NCI-H146 (cell line): ENCODE measurements around the gene CLEC18B.
A peak's percentile ranks its signal among the peaks of the same experiment; 100 is the strongest.
"Not testable (repeated sequence)": the region's sequence is repeated elsewhere in the genome, so short reads cannot be mapped to it uniquely, and the experiment has no call there.

Experiments
- DNase-seq: peaks from one replicate; lab custom pipeline; 2025; lab: John Stamatoyannopoulos, UW

CLEC18B gene

DNA sequence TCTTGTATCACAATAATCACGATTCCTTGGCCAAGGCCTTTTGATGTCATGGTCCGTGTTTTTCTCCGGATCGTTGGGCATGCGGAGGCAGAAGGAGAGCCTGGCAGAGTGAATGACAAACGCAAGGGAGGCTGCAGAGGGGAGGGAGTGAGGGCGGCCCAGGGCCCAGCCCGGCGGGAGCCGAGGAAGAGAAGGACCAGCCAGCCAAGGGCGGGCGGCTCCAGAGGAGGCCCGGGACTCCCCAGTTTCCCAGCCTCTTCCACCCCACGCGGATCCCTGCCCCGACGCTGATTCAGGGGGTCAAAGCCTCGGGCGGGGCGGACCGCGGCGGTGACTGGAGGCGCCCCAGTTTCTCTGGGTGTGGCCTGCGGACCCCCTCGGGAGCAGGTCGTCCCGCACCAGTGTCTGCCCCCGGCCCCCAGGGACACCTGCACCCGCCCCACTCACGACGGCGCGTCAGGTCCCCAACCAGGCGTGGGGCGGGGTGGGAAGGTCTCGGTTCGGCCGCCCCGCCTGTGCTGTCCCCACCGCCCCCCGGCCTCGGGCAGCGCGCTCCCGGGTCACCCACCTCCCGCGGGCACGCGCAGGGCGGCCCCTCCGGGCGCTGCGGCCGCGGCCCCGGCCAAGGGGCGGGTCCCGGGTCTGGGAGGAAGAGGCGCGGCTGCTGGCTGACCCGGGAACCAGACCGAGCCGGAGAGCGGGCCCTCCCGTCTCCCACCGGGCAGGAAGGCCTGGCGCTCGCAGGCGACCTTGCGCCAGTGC is 14.5 kb downstream of the CLEC18B start:
- DNase-seq: not testable (repeated sequence)

DNA sequence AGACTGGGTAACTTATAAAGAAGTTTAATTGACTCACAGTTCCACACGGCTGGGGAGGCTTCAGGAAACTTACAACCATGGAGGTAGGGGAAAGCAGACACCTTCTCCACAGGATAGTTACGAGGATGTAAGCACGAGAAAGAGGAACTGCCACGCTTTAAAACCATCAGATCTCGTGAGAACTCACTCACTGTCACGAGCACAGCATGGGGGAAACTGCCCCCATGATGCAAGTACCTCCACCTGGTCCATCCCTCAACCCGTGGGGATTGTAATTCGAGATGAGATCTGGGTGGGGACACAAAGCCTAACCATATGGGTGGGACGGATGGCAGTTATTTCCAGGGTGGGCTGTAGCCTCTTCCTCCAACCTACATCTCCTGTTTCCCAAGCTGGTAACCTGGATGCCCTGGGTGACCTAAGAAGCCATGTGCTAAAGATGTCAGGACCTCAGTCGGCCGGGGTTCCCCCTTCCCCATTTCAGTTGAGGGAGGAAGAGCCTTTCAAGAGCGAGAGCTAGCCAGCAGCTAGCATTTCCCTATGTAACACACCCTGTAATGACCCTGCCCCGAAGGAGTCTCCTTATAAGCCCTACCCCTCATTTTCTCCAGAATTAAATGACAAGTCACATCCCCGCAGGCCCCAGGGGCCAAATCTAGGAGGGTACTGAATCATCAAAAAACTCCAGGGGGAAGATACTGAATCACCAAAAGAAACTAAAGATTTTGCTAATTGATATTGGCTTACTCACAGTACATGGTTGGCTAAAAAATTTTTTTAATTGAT is 16.9 kb downstream of the CLEC18B start:
- not testable (repeated sequence) for DNase-seq

DNA sequence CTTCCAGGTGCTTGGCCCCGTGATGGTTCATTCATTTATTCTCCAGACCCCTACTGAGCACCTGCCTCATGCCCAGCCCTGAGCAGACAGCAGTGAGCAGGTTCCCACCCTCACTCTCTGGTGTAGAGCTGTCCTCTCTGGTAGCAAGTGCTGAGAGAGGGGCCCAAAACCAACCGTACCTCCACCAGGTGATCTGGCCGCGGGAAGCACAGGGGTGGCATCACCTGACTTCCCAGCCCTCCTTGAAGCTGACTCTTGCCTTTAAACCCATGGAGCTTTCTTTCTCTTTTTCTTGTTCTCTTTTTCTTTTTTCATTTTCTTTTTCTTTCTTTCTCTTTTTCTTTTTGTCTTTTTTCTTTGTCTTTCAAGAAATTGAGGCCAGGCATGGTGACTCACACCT is 21.0 kb downstream of the CLEC18B start:
- DNase-seq: not testable (repeated sequence)

DNA sequence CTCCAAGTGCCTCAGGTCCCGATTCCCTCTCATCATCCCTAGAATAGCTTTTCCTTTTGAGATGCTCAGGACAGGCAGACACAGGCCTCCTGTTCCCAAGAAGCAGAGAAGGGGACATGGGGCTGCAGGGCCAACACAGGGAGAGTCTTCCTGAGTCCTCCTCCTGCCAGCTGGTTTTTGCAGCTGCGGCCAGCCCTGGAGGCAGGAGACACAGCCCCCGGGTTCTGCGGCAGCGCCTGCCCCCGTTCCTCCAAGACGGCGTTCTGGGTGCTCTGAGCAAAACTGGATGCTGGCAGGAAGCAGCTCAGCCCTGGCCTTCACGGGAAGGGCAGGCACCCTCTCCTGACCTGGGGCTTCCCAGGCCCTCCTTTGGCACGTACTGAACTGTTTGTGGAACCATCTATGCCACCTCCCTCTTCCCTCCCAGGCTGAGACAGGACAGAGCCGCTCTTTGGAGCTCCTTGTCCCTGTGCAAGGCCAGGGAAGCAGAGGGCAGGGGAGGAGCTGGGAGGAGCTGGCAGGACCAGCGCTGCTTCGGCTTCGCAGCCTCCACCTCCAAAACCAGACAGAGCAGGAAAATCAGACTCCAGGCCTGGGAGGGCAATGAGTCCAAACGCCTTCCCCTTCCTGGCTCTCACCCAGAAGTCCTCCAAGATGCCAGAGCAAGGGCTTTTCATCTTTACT is 22.9 kb downstream of the CLEC18B start:
- DNase-seq: not testable (repeated sequence)

DNA sequence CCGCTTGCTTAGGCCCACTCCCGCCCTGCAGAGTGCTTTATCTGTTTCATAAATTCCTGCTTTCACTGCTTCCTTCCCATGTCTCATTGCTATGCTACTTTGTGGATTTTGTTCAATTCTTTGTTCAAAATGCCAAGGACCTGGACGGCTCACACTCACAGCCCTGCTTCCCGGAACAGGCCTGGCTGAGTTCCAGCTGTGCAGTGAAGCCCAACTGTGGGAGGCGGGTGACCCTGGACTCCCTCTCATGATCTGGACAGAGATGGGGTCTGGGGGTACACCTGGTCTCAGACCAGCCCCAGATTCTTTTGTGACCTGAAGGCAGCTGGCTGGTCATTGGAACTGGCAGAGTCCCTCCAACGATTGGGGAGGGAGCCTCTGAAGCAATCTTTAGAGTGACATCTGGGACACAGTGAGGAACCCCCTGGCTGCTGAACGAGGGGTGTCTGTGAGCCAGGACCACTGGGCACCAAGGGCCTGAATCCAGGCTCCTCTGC is 24.7 kb downstream of the CLEC18B start:
- DNase-seq: not testable (repeated sequence)

DNA sequence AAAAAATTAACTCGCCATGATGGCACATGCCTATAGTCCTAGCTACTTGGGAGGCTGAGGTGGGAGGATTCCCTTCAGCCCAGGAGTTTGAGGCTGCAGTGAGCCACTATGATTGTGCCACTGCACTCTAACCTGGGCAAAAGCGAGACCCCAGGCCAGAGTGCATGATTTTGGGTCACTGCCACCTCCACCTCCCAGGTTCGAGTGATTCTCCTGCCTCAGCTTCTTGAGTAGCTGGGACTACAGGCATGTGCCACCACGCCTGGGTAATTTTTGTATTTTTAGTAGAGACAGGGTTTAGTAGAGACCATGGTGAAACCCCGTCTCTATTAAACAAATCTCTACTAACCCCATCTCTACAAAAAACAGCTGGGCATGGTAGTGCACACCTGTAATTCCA is 26.7 kb downstream of the CLEC18B start:
- DNase-seq: not testable (repeated sequence)

DNA sequence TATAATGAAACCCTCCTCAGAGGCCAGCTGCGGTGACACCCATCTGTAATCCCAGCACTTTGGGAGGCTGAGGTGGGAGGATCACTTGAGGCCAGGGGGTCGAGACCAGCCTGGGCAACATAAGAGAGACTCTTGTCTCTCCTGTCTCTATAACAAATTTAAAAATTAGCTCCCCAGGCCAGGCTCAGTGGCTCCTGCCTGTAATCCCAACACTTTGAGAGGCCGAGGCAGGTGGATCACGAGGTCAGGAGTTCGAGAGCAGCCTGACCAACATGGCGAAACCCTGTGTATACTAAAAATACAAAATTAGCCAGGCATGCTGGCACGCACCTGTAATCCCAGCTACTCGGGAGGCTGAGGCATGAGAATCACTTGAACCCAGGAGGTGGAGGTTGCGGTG is 27.1 kb downstream of the CLEC18B start:
- DNase-seq: not testable (repeated sequence)

DNA sequence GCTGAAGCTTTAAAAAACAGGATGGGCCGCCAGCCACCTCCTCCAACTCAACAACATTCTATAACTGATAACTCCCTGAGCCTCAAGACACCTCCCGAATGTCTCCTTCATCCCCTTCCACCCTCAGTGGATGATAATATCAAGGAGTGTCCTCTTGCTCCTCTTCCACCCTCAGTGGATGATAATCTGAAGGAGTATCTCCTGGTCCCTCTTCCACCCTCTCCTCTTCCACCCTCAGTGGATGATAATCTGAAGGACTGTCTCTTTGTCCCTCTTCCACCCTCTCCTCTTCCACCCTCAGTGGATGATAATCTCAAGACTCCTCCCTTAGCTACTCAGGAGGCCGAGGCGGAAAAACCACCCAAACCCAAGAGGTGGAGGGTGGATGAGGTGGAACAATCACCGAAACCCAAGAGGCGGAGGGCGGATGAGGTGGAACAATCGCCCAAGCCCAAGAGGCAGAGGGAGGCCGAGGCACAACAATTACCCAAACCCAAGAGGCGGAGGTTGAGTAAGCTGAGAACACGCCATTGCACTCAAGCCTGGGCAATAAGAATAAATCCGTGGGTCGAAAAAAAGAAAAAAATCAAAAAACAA is 29.7 kb downstream of the CLEC18B start:
- DNase-seq: not testable (repeated sequence)

DNA sequence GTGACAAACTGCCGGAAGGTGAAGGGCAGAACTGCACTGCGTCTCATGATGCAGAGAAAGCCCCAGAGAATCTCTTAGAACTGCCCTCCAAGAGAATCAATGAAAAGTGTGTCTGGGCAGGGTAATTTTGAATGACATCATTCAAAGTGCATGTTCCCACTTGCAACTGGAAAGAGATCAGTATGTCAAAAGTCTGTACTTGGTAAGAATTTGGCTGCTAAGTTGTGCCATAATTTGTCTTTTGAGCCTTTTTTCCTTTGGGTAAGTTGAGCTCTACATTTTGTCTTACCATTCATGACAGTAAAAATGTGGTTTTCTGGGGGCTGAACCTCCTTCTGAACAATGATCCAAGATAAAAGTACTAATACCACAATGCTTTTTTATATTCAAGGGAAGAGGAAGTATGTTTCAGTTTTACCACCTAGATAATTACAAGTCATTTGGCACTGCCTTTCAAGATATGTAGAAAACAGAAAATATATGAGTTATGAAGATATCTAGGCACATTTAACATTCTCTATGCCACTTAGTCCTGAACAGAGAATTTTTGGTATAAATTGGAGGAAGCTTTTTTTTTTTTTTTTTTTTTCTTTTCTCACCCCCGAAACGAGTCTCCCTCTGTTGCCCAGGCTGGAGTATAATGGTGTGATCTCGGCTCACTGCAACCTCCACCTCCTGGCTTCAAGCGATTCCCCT is 38.8 kb downstream of the CLEC18B start:
- DNase-seq: not testable (repeated sequence)

DNA sequence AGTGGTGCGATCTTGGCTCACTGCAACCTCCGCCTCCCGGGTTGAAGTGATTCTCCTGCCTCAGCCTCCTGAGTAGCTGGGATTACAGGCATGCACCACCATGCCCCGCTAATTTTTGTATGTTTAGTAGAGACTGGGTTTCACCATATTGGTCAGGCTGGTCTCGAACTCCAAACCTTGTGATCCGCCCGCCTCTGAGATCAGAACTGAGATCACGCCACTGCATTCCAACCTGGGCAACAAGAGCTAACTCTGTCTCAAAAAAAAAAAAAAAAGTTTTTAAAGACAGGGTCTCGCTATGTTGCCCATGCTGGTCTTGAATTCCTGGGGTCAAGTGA is 47.5 kb downstream of the CLEC18B start:
- not testable (repeated sequence) for DNase-seq

DNA sequence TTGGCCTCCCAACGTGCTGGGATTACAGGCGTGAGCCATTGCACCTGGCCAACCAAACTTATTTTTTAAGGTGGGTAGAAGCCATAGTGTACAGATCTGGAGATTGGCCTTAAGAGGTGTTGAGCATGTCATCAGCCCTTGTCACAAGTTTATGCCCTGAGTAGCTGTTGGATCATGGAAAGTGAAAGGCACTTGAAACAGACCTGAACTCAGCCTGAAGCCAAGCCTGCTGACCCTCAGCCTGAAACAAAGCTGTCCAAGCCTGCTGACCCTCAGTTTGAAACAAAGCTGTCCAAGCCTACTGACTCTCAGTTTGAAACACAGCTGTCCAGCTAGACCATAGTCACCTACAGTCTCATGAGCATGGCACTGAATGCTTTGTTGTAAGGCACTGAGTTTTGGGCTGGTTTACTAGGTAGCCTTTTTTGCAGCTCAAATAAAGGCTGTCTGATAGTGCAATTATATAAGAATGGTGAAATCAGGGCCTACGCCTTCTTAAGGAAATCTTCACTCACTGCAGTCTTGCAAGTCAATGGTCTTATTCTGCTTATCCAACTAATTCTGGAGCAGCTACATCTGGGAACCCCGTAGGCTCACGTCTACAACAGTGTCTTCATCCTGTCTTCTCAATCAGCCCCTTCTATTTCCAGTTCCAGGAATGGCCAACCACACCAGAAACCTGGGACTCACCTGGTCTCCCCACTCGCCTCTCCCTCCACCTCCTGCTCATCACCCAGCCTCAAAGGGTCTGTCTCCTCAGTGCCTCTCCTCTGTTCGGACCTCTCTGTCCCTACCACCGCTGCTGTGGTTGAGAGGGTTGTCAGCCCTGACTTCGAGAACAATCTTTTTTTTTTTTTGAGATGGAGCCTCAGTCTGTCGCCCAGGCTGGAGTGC is 48.1 kb downstream of the CLEC18B start:
- no peak for DNase-seq

DNA sequence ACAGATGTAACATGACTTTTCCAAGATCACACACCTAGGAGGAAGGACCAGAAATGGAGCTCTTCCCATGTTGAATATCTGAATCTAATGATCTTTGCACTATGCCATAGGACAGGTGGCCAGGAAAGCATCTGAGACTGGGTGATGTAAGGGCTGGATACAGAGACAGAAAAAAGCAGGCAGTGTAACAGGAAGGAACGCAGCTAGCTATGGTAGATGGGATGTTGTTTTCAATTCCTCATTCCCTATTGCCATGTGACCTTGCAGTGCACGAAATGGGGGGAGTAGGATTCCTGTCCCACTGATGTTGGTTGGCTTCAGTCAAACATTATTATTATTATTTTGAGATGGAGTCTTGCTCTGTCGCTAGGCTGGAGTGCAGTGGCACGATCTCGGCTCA is 48.9 kb downstream of the CLEC18B start:
- DNase-seq: no peak

DNA sequence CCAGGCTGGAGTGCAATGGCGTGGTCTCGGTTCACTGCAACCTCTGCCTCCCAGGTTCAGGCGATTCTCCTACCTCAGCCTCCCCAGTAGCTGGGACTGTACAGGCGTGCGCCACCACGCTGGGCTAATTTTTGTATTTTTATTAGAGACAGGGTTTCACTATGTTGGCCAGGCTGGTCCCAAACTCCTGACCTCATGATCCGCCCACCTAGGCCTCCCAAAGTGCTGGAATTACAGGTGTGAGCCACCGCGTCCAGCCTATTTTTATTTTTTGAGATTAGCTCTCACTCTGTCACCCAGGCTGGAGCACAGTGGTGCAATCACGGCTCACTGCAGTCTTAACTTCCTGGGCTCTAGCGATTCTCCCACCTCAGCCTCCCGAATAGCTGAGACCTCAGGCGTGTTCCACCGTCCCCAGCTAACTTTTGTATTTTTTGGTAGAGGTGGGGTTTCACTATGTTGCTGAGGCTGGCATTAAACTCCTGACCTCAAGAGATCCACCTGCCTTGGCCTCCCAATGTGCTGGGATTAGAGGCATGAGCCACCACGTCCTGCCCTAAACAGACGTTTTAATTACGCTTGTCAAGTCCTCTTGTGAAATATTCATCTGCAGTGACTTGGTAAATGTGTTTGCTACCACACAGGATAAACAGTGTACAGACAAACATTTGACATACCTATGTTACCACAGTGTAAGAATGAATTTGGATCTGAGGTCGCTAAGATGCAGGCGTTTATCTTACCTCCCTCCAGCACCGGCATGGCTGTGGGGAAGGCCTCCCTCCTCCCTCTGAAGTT is 50.7 kb downstream of the CLEC18B start:
- not testable (repeated sequence) for DNase-seq

DNA sequence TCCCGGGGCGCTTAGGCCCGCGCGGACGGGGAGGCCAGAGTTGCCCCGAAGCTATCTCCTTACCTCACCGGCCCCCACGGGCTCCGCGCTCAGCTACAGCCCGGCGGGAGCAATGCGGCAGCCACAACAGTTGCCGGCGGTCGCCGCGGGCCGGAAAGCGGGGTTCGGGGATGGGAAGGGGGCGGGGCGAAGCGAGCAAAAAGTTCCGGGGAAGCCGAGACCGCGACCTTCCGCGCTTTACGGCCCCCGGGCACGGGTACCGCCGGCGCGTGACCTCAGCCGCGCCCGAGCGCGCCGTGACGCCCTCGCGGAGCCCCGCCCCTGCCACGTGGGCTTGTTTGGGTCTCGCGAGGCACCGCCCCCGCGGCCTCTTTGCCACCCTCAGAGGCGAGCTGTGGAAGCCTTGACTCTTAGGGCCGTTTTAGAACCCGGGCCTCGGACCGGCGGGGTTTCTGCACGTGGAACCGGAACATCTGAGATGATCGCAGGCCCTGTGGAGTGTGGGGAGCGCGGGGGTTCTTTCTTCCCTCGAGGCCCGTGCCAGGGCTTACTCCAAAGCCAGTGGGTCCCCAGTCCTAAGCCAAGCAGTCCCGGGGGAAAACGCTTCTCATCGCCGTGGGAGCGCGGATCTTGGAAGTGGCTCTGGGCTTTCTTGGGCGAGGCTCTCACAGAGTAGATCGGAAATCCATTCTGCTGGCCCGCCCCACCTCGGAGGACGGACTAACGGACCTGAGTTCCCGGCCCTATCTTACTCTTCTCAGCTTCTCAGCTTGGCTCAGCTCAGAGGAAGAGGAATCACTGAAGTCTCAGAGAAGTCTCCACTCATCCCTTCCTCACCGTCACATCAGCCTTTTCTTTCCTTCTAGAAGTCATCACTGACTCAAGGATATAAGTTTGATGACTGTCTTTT is 53.0 kb downstream of the CLEC18B start:
- peak; percentile 75 for DNase-seq

DNA sequence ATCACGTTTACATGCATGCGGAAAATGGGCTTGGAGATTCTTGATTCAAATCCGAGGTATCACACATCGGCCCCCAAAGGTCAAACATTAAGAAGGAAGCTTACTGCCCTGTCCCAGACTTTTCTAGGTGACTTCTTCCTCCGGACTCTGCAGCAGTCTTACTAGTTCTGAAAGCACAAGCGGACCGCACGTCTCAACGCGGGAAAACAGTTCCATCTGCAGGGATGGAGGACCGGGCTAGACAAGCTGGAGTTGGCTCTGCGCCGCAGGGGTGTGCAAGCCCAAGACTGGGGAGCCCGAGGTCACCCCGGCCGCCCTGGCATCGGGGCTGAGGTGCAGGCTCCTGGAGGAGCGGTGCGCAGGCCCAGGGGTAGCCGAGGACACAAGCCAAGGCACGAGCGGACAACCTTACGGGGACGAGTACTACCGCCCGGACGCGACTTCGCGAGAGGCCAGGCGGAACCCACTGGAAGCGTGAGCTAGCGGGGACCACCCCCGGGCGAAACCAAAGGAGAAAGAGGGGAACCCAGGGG is 53.7 kb downstream of the CLEC18B start:
- peak; percentile 22 for DNase-seq

DNA sequence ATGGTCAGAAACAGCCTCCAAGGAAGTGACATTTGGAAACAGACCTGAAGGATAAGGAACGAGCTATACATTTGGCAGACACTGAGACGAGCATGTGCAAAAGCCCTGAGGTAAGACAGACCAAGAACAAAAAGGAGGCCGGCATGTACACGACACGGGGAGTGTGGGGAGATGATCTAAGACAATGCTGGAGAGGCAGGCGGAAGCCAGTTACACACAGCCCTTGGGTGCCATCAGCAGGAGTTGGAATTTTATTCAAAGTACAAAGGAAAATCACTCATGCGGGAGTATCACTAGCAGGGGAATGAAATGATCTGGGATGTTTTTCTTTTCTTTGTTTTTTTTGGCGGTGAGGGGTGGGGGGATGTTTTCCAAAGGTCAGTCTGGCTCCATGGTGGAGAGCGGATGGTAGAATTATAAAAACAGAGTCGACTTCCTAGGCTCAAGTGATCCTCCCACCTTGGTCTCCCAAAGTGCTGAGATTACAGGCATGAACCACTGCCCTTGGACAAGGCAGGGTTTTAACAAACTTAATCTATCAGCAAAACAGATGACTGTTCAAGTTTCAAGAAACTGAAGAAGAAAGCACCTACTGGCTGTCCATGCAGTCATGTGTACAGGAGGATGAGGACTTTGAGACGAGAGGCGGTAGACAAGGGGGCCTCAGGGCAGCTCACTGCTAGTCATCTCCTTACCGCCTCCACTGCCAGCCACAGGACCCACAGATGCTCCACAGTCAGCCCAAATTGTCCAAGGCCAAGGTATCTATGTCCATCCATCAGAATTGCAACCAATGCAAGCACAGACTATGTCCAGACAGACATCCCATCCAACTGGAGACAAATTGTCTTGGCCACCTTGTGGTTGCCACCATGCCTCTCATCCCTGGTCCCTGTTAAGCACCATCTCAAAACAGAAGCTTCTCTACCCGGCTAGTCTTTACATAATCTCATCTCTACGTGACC is 59.4 kb downstream of the CLEC18B start:
- not testable (repeated sequence) for DNase-seq
